HG03571 (cell line): ENCODE data around the gene TBX2.

Experiments used
- ATAC-seq: cut with Tn5 transposase; IDR thresholded peaks from one replicate; pipeline ENCODE4 v1.9.1; 2021; ENCODE audit not compliant: unreplicated experiment

The TBX2 gene

GRCh38 chr17:61401389-61402072 is 1.9 kb downstream of the TBX2 start:
- no peak for ATAC-seq

DNA sequence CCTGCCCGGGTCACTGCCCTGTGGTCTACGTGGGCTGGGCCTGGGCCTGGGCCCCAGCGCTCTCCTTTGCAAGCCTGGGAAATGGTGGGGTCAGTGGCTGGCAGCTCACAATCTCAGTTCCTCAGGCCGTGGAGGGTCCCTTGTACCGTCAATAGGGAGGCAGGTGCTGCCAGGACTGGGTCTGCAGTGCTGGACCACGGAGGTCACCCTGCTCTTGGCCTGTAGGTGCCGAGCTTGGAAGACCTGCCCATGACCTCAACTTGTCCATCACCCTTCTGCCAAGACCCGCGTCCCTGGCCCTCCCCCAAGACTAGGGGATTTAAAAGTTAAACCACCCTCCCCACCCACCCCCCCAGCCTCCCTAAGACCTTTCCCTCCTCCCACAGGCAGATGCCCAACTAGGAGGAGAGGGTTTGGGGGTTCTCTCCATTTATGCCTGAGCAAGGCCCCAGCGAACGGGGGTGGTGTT is 2.5 kb downstream of the TBX2 start:
- ATAC-seq: no peak

GRCh38 chr17:61402978-61403800 is 3.5 kb downstream of the TBX2 start:
- ATAC-seq: no peak

DNA sequence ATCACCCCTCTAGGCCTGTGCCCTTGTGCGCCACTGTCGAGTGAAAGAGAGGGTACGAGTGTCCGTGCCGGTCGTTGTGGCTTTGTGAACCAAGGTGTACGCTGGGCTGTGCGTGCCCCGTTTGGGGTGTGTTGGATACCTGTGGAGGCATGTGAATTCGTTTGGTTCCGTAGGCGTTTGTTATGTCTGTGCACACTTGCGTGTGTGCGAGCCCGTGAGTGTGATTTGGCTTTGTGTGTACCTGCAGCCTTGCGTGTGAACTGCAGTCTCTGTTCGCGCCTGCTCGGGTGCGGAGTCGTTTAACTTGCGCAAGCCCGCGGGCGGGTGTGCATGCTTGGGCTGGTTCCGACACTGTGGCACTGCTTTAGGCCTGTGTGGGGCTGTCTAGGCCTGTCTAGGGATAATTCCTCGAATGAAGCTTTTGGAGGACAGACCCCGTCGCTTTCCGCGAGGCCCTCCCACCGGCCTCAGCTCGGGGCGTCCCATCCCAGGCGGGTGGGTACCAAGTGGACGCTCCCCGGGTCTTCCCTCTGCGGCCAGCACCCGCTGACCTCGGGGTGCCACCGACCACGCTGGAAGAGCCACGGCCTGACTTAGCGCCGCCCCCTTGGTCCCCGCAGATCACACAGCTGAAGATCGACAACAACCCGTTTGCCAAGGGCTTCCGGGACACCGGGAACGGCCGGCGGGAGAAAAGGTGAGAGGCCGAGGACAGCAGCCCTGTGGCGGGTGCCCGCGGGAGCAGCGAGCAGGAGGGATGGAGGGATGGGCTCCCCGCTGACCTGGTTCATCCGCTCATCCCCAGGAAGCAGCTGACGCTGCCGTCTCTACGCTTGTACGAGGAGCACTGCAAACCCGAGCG is 4.4 kb downstream of the TBX2 start:
- ATAC-seq: no peak

DNA sequence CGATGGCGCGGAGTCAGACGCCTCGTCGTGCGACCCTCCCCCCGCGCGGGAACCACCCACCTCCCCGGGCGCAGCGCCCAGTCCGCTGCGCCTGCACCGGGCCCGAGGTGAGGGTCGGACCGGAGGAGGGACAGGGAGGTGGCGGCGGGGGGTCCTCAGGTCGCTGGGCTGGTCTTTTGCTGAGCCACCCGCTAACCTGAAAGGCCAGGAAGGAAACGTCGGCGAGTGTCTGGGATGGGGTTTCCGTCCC is 4.9 kb downstream of the TBX2 start:
- no peak for ATAC-seq

DNA sequence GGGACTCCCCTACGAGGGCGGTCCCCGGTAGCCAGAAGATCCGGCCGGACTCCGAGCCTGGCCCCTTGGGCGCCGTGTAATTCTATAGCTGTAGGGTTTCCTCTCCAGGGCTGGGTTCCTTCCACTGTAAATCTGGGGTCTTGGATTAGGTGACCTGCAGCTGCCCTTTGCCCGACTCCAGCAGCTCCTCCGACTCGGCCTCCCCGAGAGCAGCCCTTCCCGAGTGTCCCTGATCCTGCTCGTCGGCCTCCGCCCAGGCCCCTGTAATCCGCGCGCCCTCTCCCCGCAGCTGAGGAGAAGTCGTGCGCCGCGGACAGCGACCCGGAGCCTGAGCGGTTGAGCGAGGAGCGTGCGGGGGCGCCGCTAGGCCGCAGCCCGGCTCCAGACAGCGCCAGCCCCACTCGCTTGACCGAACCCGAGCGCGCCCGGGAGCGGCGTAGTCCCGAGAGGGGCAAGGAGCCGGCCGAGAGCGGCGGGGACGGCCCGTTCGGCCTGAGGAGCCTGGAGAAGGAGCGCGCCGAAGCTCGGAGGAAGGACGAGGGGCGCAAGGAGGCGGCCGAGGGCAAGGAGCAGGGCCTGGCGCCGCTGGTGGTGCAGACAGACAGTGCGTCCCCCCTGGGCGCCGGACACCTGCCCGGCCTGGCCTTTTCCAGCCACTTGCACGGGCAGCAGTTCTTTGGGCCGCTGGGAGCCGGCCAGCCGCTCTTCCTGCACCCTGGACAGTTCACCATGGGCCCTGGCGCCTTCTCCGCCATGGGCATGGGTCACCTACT is 5.5 kb downstream of the TBX2 start:
- ATAC-seq: no peak

- no peak for ATAC-seq
Measured at GRCh38 chr17:61405686-61406536, 6.3 kb downstream of the TBX2 start.

DNA sequence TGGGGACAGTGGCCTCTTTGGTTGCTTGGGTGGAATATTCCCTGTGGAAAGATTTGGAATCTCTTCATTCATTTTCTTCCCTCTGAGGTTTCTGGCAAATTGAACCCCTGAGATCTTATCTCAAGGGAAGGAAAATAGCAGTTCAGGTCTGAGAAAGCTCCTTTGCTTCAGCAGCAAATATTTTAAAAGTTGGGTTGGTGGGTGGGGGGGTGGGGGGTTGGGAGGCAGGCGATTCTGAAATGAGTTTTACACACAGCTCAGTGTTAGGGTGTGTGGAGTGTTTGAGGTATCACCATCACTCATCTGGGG is 6.8 kb downstream of the TBX2 start:
- no peak for ATAC-seq

- no peak for ATAC-seq
Measured at GRCh38 chr17:61406971-61407911, 7.6 kb downstream of the TBX2 start.

DNA sequence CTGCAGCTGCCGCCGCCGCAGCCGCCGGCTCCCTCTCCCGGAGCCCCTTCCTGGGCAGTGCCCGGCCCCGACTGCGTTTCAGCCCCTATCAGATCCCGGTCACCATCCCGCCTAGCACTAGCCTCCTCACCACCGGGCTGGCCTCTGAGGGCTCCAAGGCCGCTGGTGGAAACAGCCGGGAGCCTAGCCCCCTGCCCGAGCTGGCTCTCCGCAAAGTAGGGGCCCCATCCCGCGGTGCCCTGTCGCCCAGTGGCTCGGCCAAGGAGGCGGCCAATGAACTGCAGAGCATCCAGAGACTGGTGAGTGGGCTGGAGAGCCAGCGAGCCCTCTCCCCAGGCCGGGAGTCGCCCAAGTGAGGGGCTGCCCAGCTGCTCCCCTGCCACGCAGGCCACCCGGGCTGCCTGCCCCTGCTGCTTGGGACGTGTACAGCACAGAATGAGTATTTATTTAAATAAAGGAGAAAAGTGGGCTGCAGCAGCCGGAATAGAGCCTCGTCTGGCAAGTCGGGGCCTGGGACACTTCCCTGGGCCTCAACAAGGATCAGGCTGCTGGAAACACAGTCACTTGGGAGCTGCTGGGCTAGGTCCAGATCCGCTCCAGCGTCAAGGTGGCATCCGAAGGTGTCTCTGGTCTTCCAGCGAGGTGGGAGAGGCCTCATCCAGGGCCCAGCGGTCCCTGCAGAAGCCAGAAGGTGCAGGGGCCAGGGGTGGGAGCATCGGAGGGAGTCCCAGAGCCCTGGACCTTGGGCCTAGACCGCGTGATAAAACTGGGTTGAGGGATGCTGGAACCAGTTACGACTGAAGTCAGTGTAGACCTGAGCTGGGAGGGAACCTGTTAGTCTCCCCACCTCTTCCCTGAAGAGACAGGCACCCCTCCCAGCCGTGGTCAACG is 8.8 kb downstream of the TBX2 start:
- no peak for ATAC-seq

DNA sequence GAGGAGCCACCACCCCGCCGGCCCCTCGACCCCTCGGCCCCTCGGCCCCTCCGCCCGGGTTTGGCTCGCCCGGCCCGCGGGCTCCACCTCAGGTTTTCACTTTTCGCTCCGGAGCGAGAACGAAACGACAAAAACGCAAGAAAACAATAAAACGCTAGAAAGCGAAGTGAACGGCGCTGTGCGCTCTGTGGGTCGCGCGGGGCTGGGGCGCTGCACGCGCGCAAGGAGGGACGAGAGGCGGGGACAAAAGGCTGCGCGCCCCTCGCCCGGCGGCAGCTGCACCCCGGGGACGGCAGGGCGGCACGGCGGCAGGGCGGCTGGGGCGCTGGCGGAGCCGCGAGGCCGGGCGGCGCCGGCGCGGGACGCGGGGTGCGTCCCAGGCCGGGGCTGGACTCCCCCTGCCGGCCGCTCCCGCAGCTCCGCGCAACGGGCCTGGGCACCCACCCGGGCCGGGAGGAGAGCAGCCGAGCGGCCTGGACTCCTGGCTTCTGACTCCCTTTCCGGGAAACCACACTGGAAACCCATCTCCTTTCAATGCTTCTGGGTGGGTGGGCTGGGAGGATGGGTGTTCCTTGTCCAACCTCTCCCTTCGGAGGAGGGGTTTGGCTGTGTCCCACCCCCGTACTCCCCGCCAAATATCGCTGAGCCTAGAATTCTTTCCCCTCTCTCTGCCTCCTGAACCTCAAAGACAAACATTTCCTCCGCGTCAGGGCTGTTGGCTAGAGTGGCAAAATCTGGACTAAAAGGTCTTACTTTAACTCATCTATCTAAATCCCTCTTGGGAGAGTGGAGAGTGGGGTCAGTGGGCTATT is 9.9 kb downstream of the TBX2 start:
- ATAC-seq: no peak

GRCh38 chr17:61410141-61411010 is 10.7 kb downstream of the TBX2 start:
- no peak for ATAC-seq

DNA sequence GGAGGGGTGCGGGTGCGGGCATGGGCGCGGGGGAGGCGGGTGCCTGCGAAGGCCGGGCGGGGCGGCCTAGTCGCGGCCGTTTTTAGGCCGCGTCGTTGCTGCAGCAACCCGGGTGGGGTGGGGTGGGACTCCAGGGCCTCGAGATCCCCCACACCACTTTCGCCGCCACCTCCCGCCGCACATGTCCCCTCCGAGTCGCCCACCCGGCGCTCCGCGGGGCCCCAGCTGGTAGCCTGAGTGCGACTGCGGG is 11.3 kb downstream of the TBX2 start:
- no peak for ATAC-seq

GRCh38 chr17:61411261-61412142 is 11.9 kb downstream of the TBX2 start:
- ATAC-seq: no peak

DNA sequence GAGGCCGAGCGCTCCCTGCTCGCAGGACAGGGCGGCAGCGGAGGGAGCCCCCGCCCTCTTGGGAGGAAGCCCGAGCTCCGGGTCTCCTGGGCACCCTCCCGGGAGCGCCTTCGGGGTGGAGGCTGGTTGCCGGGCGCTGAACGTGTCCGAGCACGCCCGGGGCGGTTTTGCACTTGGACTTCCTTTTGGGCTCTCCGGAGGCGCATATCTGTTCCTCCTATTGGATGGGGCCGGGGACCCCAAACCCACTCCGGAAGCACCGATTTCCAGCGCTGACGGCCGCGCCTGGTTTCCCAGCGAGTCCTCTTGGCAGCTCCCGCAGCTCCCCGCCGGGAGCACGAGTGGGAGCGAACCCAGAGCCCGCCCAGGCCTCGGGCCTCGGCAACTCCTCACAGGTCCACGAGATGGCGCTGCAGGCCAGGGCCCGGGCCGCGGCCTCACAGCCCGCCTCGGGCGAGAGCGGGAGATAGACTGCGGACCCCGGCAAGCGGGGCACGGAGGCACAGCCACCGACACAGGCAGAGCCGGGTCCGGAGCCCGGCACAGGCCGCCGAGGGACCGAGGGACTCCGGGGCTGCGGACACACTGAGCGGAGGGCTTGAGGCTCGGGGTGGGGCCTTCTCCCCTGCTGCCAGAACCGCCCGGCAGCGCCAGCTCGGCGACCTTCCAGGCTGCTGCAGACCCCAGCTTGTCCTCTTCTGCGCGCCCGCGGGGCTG is 12.7 kb downstream of the TBX2 start:
- ATAC-seq: peak; percentile 52
